Type B pancreatic cell (in vitro differentiated cells): Measurements from ENCODE around the gene ELP1. TPM values are rescaled to one million over a fixed set of nuclear protein-coding genes. Genes with fewer than 3 reads are reported as not detected.
"Not testable (repeated sequence)": the region's sequence is repeated elsewhere in the genome, so short reads cannot be mapped to it uniquely, and the experiment has no call there.

Source experiments
- DNase-seq: peaks from one replicate; pipeline ENCODE4 v3.0.0; 2021; ENCODE audit warnings: mixed read lengths; ENCODE audit not compliant: unreplicated experiment; ENCODE audit errors: extremely low spot score
- H3K27ac Mint-ChIP-seq: 2 replicates; pipeline ENCODE4 v1.8.0; 2021; ENCODE audit warnings: mild to moderate bottlenecking, mixed read lengths
- H3K27me3 Mint-ChIP-seq: 2 replicates; pipeline ENCODE4 v1.8.0; 2021; ENCODE audit warnings: mixed read lengths
- H3K36me3 Mint-ChIP-seq: 2 replicates; pipeline ENCODE4 v1.8.0; 2021; ENCODE audit warnings: mixed read lengths
- H3K4me1 Mint-ChIP-seq: one replicate; pipeline ENCODE4 v1.8.0; 2021; ENCODE audit warnings: mixed read lengths; ENCODE audit not compliant: unreplicated experiment
- H3K4me3 Mint-ChIP-seq: 2 replicates; pipeline ENCODE4 v1.8.0; 2021; ENCODE audit warnings: mild to moderate bottlenecking, mixed read lengths
- H3K9me3 Mint-ChIP-seq: 2 replicates; pipeline ENCODE4 v1.8.0; 2021; ENCODE audit warnings: mixed read lengths
- total RNA-seq: library from RNA; stranded (reverse); gene quantifications from 2 replicates; pipeline ENCODE4 v1.2.1, GENCODE V29; 2021; ENCODE audit warnings: low replicate concordance
- TF ChIP-seq, protein P1 (sequence below): fragments of 200-600 bp; sonication (generic); conservative IDR thresholded peaks from 2 replicates; pipeline ENCODE4 v1.5.0; 2021; ENCODE audit warnings: antibody characterized with exemption, mild to moderate bottlenecking

ELP1 gene
- total RNA-seq, 1 donor from 2014 or later, result 42.5 TPM

DNA sequence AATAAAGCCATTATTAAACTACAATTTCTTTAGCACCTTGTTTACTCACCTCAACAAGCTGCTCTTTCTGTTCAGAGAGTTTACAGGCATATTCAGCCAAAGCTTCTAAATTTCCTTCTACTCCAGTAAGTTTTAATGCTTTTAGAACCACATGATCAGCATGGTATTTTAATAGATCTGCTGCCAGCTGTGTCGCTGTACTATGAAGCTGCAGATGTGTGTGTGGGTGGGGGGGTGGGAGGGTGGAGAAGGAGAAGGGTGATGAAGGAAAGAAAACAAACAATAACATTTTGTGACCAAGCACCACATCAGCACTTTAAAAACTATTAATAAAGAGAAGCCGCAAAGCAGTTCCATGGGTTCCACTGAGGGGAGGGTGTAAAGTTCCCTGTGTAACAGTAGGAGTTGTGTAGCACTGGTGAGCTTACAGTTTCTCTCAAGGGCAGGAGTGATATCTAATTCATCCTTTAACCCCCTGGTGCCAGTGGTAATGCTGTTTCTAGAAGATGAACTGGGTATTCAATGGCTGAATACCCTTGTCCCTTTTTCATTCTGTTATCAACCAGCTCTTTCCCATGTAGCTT lies 38.8 kb upstream of the ELP1 start:
- TF ChIP-seq, protein P1, sequence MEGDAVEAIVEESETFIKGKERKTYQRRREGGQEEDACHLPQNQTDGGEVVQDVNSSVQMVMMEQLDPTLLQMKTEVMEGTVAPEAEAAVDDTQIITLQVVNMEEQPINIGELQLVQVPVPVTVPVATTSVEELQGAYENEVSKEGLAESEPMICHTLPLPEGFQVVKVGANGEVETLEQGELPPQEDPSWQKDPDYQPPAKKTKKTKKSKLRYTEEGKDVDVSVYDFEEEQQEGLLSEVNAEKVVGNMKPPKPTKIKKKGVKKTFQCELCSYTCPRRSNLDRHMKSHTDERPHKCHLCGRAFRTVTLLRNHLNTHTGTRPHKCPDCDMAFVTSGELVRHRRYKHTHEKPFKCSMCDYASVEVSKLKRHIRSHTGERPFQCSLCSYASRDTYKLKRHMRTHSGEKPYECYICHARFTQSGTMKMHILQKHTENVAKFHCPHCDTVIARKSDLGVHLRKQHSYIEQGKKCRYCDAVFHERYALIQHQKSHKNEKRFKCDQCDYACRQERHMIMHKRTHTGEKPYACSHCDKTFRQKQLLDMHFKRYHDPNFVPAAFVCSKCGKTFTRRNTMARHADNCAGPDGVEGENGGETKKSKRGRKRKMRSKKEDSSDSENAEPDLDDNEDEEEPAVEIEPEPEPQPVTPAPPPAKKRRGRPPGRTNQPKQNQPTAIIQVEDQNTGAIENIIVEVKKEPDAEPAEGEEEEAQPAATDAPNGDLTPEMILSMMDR, result no peak
- Mint-ChIP-seq H3K36me3 (peaks cover 35% of the 10 kb centered on the region), H3K27ac (no peak overlapping the region), H3K9me3 (no peaks in the 10 kb centered on the region), H3K4me1 (peaks cover 5% of the 10 kb centered on the region), H3K27me3 (no peaks in the 10 kb centered on the region), H3K4me3 (no peak overlapping the region)
- DNase-seq, result no peak

DNA sequence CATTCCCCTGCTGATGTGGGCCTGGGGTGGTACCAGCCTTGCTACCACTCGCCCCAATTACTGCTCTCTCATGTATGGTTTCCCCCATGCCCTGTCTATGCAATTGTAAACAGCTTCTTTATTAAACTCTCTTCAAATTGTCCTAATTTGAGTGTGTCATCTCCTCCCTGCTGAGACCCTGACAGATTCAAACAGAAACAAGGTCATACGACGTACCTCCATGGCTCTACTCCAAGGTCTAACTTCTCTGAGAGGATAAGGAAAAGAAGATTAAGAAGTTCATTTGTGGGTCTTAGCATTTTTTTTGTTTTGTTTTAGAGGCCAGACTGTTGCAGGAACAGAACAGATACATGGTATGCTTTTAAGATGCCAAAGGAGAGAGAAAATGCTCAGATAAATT lies 38.3 kb upstream of the ELP1 start:
- no peak for DNase-seq
- TF ChIP-seq, protein P1, result no peak
- H3K36me3 Mint-ChIP-seq, result peaks cover 30% of the 10 kb centered on the region
- no peaks in the 10 kb centered on the region for H3K27me3 Mint-ChIP-seq
- H3K9me3 Mint-ChIP-seq, result no peaks in the 10 kb centered on the region
- H3K4me3 Mint-ChIP-seq, result no peak overlapping the region
- H3K4me1 Mint-ChIP-seq, result peaks cover 5% of the 10 kb centered on the region
- no peak overlapping the region for H3K27ac Mint-ChIP-seq

GRCh38 chr9:108971392-108971791 lies 37.5 kb upstream of the ELP1 start:
- H3K27ac Mint-ChIP-seq, H3K27me3 Mint-ChIP-seq, H3K4me3 Mint-ChIP-seq, DNase-seq, H3K9me3 Mint-ChIP-seq, H3K4me1 Mint-ChIP-seq: not testable (repeated sequence)
- H3K36me3 Mint-ChIP-seq, result peaks cover 33% of the 10 kb centered on the region

GRCh38 chr9:108967916-108968315 lies 34.0 kb upstream of the ELP1 start:
- no peaks in the 10 kb centered on the region for H3K9me3 Mint-ChIP-seq
- no peaks in the 10 kb centered on the region for H3K27me3 Mint-ChIP-seq
- peaks cover 30% of the 10 kb centered on the region for H3K36me3 Mint-ChIP-seq
- TF ChIP-seq, protein P1, result no peak
- no peak overlapping the region for H3K4me3 Mint-ChIP-seq
- no peaks in the 10 kb centered on the region for H3K4me1 Mint-ChIP-seq
- H3K27ac Mint-ChIP-seq, result no peak overlapping the region
- DNase-seq, result no peak

GRCh38 chr9:108963459-108964143 lies 29.7 kb upstream of the ELP1 start:
- Mint-ChIP-seq H3K4me3 (no peak overlapping the region), H3K27ac (no peak overlapping the region), H3K9me3 (no peaks in the 10 kb centered on the region), H3K36me3 (peaks cover 19% of the 10 kb centered on the region), H3K4me1 (no peaks in the 10 kb centered on the region), H3K27me3 (no peaks in the 10 kb centered on the region)
- no peak for DNase-seq
- TF ChIP-seq, protein P1, result no peak

- Mint-ChIP-seq H3K27me3 (no peaks in the 10 kb centered on the region), H3K36me3 (peaks cover 15% of the 10 kb centered on the region), H3K27ac (no peak overlapping the region), H3K9me3 (no peaks in the 10 kb centered on the region), H3K4me1 (peaks cover under 1% of the 10 kb centered on the region), H3K4me3 (no peak overlapping the region)
- TF ChIP-seq, protein P1, result no peak
- DNase-seq, result no peak
Observed at GRCh38 chr9:108961151-108961550, 27.2 kb upstream of the ELP1 start.
